ENCODE data around the gene CHST11. TPM values are rescaled to one million over a fixed set of nuclear protein-coding genes. Genes with fewer than 3 reads are reported as not detected.

CHST11 gene
- total and polyA plus RNA-seq, 9 of the 15 experiments (the other 6 are each of a cell fraction or from before 2014, with no cell fraction given), result 2.3 to 38.7 (median 15.0) TPM

- TF ChIP-seq CHD7 (IDR thresholded peaks at IDR 0.05; ENCODE audit: low read depth, low read length), result no peak
- TF ChIP-seq DPF2 (IDR thresholded peaks at IDR 0.05), result no peak
- no peak for TF ChIP-seq WHSC1 (IDR thresholded peaks at IDR 0.05; ENCODE audit: low read length)
- TF ChIP-seq RCOR1 (IDR thresholded peaks at IDR 0.05; ENCODE audit: borderline replicate concordance in 1 of 2, low read depth in 2 of 2, low read length in 2 of 2), result no peak
- no peak for TF ChIP-seq RNF2 (IDR thresholded peaks at IDR 0.05)
- TF ChIP-seq, protein P1, sequence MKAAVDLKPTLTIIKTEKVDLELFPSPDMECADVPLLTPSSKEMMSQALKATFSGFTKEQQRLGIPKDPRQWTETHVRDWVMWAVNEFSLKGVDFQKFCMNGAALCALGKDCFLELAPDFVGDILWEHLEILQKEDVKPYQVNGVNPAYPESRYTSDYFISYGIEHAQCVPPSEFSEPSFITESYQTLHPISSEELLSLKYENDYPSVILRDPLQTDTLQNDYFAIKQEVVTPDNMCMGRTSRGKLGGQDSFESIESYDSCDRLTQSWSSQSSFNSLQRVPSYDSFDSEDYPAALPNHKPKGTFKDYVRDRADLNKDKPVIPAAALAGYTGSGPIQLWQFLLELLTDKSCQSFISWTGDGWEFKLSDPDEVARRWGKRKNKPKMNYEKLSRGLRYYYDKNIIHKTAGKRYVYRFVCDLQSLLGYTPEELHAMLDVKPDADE (conservative IDR thresholded peaks at IDR 0.05; ENCODE audit: control insufficient read depth, low read depth, low read length), result no peak
- TF ChIP-seq CSDE1 (IDR thresholded peaks at IDR 0.05), result no peak
These were observed 263.1 kb downstream of the CHST11 start (continued) for GRCh38 chr12:104719700-104720338.
